ENCODE data around the gene HSD11B1L.

Gene HSD11B1L

GRCh38 chr19:5666921-5667610 lies 13.8 kb upstream of the HSD11B1L start:
- no peak for DNase-seq (ENCODE audit: low read depth in 2 of 2)

GRCh38 chr19:5667751-5668271 lies 13.0 kb upstream of the HSD11B1L start:
- no peak for DNase-seq (ENCODE audit: low read depth in 2 of 2)

DNA sequence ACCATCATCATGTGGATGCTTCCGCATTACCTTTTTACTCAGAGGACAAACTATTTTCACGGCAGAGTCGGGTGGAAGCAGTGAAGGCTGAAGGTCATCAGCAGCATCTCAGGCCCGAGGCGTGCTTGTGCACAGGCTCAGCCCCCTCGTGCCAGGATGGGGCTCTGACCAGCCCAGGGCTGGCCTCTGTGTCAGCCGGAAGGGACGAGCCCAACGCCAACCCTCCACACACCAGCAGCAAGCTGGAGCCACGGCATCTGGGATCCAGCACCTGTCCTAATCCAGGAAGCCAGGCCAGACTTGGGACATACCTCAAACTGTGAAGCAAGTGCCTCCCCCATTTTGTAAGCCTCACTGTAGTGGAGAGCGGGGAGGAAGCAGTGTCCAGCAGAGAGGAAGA lies 11.6 kb upstream of the HSD11B1L start:
- no peak for DNase-seq (ENCODE audit: low read depth in 2 of 2)

GRCh38 chr19:5671600-5671999 lies 9.2 kb upstream of the HSD11B1L start:
- DNase-seq (ENCODE audit: low read depth in 2 of 2), result no peak

DNA sequence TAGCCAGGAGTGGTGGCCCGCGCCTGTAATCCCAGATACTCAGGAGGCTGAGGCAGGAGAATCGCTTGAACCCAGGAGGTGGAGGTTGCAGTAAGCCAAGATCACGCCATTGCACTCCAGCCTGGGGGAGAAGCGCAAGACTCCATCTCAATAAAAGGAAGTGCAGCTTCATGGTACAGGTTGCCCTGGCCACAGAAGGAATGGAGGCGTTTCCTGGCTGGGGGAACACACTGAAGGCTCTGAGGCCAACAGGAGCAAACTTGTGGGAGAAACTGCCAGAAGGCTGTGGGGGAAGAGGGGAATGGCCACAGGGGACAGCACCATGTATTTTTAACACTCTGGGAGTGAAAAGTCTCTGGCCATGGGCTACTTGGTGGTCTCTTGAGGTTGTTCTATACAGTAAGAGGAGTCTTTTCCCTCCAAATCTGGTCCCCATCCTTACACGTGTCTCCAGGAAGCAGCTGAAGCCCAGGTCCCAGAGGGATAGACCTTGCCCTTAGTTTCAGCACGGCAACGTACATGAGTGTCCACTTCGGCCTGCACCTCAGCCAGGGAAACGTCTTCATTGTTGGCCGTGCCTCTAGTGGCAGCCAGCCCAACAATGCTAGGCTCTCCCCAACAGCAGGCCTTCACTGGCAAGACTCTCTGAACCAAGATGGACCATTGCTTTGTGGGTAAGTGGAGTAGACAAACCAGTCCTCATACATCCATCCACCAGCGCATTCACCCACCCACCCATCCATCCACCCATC lies 7.9 kb upstream of the HSD11B1L start:
- no peak for DNase-seq (ENCODE audit: low read depth in 2 of 2)

GRCh38 chr19:5673752-5674151 lies 7.1 kb upstream of the HSD11B1L start:
- no peak for DNase-seq (ENCODE audit: low read depth in 2 of 2)

- DNase-seq (ENCODE audit: low read depth in 2 of 2), result no peak
These were observed 6.1 kb upstream of the HSD11B1L start for GRCh38 chr19:5674714-5675113.

- no peak for DNase-seq (ENCODE audit: low read depth in 2 of 2)
These were observed 4.6 kb upstream of the HSD11B1L start for GRCh38 chr19:5676105-5676771.

DNA sequence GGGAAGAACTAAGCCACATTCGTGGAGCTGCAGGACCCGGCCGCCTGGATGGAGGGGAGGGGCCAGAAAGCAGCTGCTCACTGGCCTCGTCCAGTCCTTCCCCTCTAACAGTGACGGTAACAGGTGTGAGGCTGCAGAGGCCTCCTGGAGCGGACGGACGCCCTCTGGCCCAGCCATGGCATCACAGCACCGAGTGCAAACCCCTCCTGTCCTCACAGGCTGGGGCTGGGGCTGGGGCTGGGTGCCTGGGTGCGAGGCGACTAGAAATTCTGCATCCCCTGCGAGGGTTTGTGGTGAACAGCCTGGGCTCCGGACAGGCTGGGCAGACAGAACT lies 4.1 kb upstream of the HSD11B1L start:
- DNase-seq (ENCODE audit: low read depth in 2 of 2), result no peak

DNA sequence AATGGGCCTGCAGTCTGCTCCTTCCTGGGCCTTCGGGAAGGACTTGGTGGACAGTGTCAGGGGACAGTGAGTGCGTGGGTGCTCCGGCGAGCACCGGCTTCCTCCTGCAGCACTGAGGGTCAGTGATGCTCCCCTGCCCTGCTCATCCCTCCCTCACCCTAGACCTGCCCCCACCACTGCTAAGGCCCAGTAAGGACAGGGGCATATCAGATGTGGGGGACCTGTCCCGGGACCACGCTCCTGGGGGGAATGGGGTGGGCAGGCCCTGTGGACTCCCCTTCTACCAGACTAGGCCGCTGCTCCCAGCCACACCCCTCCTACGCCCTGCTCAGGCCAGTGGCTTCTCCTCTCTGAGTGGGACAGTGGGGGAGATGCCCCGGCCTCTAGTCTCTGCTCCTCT lies 3.7 kb upstream of the HSD11B1L start:
- DNase-seq (ENCODE audit: low read depth in 2 of 2), result no peak

GRCh38 chr19:5677580-5677979 lies 3.2 kb upstream of the HSD11B1L start:
- no peak for DNase-seq (ENCODE audit: low read depth in 2 of 2)

DNA sequence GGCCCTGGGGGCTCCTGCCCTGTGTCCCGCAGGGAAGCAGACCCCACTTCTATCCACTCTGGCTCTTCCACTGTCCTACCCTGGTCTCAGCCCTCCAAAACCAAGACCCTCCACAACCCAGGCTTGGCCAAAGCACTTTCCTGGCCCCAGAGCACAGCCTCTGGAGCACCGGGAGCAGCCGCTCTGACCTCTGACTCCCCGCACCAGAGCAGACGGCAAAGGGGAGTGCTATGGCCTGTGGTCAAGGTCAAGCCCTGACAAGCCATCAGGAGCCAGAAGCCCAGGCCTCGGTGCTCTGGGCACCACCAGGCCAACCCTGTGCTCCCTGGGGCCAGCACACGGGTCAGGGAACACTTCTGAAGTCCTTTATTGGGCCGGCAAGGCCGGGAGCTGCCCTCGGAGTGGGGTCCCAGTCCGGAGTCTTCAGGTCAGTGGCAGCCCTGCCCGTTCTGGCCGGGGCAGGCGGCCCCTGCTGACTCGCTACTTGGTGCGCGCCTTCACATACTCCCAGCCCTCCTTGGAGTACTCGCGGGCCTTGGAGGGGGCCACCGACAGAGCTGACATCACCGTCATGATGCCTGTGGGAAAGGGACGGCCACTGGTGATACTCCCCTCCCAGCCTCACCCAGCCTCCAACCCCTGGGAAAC lies 2.6 kb upstream of the HSD11B1L start:
- no peak for DNase-seq (ENCODE audit: low read depth in 2 of 2)

GRCh38 chr19:5679289-5680083 lies 1.3 kb upstream of the HSD11B1L start:
- DNase-seq (ENCODE audit: low read depth in 2 of 2), result no peak

- DNase-seq (ENCODE audit: low read depth in 2 of 2), result no peak
These were observed 767 bp upstream of the HSD11B1L start for GRCh38 chr19:5680084-5680436.

GRCh38 chr19:5681391-5682106 lies 722 bp downstream of the HSD11B1L start:
- DNase-seq (ENCODE audit: low read depth in 2 of 2), result no peak

GRCh38 chr19:5682107-5682482 lies 1.3 kb downstream of the HSD11B1L start:
- no peak for DNase-seq (ENCODE audit: low read depth in 2 of 2)

DNA sequence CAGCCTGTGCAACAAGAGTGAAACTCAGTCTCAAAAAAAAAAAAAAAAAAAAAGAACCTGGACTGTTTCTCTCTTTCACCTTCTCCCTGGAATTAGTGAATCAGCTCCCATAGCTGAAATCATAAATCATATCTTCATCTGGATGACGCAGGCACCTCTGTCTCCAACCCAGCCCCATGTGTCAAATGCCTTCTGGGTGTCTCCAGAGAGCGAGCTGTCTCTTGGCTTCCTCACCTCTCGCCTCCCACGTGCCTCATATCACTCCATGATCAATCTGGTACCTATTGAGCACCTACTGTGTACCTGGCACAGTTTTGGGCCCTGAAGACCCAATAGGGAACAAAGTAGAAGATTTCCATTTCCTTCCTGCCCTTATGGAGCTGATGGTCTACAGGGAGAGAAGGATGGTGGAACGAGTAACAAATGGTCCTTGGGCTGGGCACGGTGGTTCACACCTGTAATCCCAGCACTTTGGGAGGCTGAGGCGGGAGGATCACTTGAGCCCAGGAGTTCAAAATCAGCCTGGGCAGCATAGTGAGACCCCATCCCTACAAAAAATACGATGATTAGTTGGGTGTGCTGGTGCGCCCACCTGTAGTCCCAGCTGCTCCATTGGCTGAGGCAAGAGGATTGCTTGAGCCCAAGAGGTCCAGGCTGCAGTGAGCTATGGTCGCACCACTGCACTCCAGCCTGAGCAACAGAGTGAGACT lies 2.5 kb downstream of the HSD11B1L start:
- no peak for DNase-seq (ENCODE audit: low read depth in 2 of 2)

DNA sequence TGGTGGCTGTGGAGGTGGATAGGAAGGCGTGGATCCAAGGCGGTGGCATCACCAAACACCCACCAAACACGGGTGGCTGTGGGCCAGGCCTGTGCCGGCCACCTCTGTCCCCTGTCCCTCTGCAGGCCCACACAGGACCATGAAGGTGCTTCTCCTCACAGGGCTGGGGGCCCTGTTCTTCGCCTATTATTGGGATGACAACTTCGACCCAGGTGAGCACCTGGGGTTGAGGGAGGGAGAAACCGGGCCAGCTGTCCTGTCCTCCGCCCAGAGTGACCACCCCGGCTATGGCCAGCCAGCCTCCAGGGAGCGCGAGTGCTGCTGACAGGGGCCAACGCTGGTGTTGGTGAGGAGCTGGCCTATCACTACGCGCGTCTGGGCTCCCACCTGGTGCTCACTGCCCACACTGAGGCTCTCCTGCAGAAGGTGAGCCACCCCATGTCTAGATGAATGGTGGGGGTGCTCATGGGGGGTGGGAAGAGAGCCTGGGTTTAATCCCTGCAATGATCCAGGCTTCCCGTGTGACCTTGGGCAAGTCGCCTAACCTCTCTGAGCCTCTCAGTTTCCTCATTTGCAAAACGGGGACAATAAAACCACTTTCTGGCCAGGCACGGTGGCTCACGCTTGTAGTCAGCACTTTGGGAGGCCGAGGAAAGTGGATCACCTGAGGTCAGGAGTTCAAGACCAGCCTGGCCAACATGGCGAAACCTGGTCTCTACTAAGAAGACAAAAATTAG lies 4.0 kb downstream of the HSD11B1L start:
- DNase-seq (ENCODE audit: low read depth in 2 of 2), result no peak

GRCh38 chr19:5686326-5686646 lies 5.5 kb downstream of the HSD11B1L start:
- no peak for DNase-seq (ENCODE audit: low read depth in 2 of 2)
